Parathyroid adenoma (tissue), 2 donors: ENCODE results near the gene PLPP2.

Experiments
- H2AFZ ChIP-seq: fragments of 300-600 bp; sonication (generic); one replicate; pipeline ENCODE4 v1.7.0; 2017; ENCODE audit warnings: antibody characterized with exemption, mild to moderate bottlenecking
- H3K27ac ChIP-seq: fragments of 300-600 bp; sonication (generic); one replicate; pipeline ENCODE4 v1.7.0; 2017
- H3K27me3 ChIP-seq: fragments of 300-600 bp; sonication (generic); one replicate; pipeline ENCODE4 v1.7.0; 2017; ENCODE audit warnings: low read length; ENCODE audit not compliant: control insufficient read depth, insufficient read depth
- H3K36me3 ChIP-seq: fragments of 300-600 bp; sonication (generic); one replicate; pipeline ENCODE4 v1.7.0; 2017; ENCODE audit warnings: low read length; ENCODE audit not compliant: control insufficient read depth, insufficient read depth
- H3K4me1 ChIP-seq: fragments of 300-600 bp; sonication (generic); one replicate; pipeline ENCODE4 v1.7.0; 2017; ENCODE audit warnings: control low read depth
- H3K4me2 ChIP-seq: fragments of 300-600 bp; sonication (generic); one replicate; pipeline ENCODE4 v1.7.0; 2017; ENCODE audit warnings: low read length
- H3K4me3 ChIP-seq: fragments of 300-600 bp; sonication (generic); one replicate; pipeline ENCODE4 v1.7.0; 2017; ENCODE audit warnings: low read depth, low read length
- H3K79me2 ChIP-seq: fragments of 300-600 bp; sonication (generic); one replicate; pipeline ENCODE4 v1.7.0; 2017; ENCODE audit warnings: control low read depth
- H3K9ac ChIP-seq: fragments of 300-600 bp; sonication (generic); one replicate; pipeline ENCODE4 v1.7.0; 2017; ENCODE audit warnings: mild to moderate bottlenecking
- H3K9me3 ChIP-seq: fragments of 300-600 bp; sonication (generic); one replicate; pipeline ENCODE4 v1.7.0; 2017; ENCODE audit warnings: low read length; ENCODE audit not compliant: control insufficient read depth
- CTCF ChIP-seq: fragments of 300-600 bp; sonication (generic); IDR thresholded peaks from one replicate; pipeline ENCODE4 v1.7.0; 2017; ENCODE audit warnings: antibody characterized with exemption, mild to moderate bottlenecking
- donor health status: primary hyperparathyroidism.

PLPP2 gene

DNA sequence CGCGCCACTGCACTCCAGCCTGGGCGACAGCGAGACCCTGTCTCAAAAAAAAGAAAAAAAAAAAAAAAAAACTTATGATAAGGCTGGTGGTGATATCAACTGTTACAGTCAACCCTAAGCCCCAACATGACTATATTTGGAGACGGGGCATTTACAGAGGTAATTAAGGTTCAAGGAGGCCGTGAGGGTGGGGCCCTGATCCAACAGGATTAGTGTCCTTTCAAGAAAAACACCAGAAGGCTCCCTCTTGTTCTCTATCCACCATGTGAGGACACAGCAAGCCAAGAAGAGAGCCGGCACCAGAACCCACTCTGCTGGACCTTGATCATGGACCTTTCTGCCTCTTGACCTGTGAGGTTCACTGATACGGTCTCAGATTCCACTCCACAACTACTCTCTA is 39.3 kb upstream of the PLPP2 start:
- Histone ChIP-seq H3K79me2 (peaks cover 27% of the 10 kb centered on the region), H3K27ac (no peak overlapping the region), H3K4me3 (no peak overlapping the region), H3K27me3 (no peaks in the 10 kb centered on the region), H3K9ac (no peak overlapping the region), H2AFZ (no peak overlapping the region), H3K36me3 (no peaks in the 10 kb centered on the region), H3K4me2 (no peak overlapping the region), H3K9me3 (no peaks in the 10 kb centered on the region), H3K4me1 (no peaks in the 10 kb centered on the region)
- TF ChIP-seq CTCF, result no peak

DNA sequence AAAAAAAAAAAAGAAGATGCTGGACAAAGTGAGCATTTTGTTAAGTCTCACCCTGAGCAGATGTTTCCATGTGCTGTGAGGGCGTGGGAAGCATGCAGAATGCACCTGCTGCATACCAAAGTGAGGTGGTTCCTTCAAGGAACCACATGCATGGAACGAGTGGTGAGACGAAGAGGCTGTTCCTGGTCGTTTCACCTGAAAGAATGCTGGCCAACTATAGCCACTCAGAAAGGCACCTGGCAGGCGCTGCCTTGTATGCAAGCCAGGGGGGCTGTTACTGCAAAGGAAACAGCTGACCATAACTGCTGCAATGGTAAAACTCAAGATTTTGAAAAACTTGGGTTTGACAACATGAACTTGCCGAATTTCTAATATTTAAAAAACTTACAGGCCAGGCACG is 38.7 kb upstream of the PLPP2 start:
- Histone ChIP-seq H3K27ac (no peak overlapping the region), H2AFZ (no peak overlapping the region), H3K4me1 (no peaks in the 10 kb centered on the region), H3K9me3 (no peaks in the 10 kb centered on the region), H3K79me2 (peaks cover 30% of the 10 kb centered on the region), H3K4me2 (no peak overlapping the region), H3K4me3 (no peak overlapping the region), H3K36me3 (no peaks in the 10 kb centered on the region), H3K9ac (no peak overlapping the region), H3K27me3 (no peaks in the 10 kb centered on the region)
- TF ChIP-seq CTCF, result no peak

DNA sequence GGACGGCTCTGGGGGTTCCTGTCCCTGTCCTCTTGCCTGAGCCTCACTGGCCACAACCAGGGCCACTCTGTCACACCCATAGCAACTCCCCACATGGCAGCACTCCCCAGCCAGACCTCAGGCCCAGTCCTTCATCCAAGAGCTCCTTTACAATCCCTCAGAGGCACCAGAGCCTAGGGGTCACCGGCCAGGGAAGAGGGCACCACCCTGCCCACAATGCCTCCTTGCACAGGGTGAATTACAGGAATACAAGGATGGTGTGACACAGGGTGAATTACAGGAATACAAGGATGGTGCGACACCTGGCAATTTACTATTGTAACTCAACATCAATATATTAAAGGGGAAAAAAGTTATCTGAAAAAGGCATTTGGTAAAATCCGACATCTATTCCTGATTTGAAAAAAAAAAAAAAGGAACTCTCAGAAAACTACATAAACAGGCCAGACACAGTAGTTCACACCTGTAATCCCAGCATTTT is 36.9 kb upstream of the PLPP2 start:
- TF ChIP-seq CTCF, result no peak
- peaks cover 39% of the 10 kb centered on the region for H3K79me2 ChIP-seq
- no peaks in the 10 kb centered on the region for H3K36me3 ChIP-seq
- no peaks in the 10 kb centered on the region for H3K9me3 ChIP-seq
- H3K9ac ChIP-seq, result no peak overlapping the region
- H3K4me3 ChIP-seq, result no peak overlapping the region
- no peak overlapping the region for H3K27ac ChIP-seq
- no peak overlapping the region for H2AFZ ChIP-seq
- H3K4me1 ChIP-seq, result no peaks in the 10 kb centered on the region
- no peaks in the 10 kb centered on the region for H3K27me3 ChIP-seq
- H3K4me2 ChIP-seq, result no peak overlapping the region

GRCh38 chr19:327291-328024 is 36.3 kb upstream of the PLPP2 start:
- Histone ChIP-seq H3K36me3 (no peaks in the 10 kb centered on the region), H3K4me1 (no peaks in the 10 kb centered on the region), H3K9me3 (no peaks in the 10 kb centered on the region), H3K79me2 (peaks cover 39% of the 10 kb centered on the region), H3K27me3 (no peaks in the 10 kb centered on the region), H3K27ac (no peak overlapping the region), H3K9ac (no peak overlapping the region), H3K4me2 (no peak overlapping the region), H2AFZ (no peak overlapping the region), H3K4me3 (no peak overlapping the region)
- no peak for TF ChIP-seq CTCF

- H2AFZ ChIP-seq, result no peak overlapping the region
- no peaks in the 10 kb centered on the region for H3K27me3 ChIP-seq
- TF ChIP-seq CTCF, result no peak
- no peak overlapping the region for H3K4me3 ChIP-seq
- no peak overlapping the region for H3K9ac ChIP-seq
- H3K4me2 ChIP-seq, result no peak overlapping the region
- H3K9me3 ChIP-seq, result no peaks in the 10 kb centered on the region
- no peaks in the 10 kb centered on the region for H3K4me1 ChIP-seq
- H3K27ac ChIP-seq, result no peak overlapping the region
- peaks cover 39% of the 10 kb centered on the region for H3K79me2 ChIP-seq
- H3K36me3 ChIP-seq, result no peaks in the 10 kb centered on the region
These were observed 35.7 kb upstream of the PLPP2 start for GRCh38 chr19:326871-327270.
